HG03103 (cell line): ENCODE data around the gene FUZ.

Experiments used
- ATAC-seq: cut with Tn5 transposase; IDR thresholded peaks from one replicate; pipeline ENCODE4 v1.9.1; 2021; ENCODE audit warnings: low read depth; ENCODE audit not compliant: unreplicated experiment

Gene FUZ

DNA sequence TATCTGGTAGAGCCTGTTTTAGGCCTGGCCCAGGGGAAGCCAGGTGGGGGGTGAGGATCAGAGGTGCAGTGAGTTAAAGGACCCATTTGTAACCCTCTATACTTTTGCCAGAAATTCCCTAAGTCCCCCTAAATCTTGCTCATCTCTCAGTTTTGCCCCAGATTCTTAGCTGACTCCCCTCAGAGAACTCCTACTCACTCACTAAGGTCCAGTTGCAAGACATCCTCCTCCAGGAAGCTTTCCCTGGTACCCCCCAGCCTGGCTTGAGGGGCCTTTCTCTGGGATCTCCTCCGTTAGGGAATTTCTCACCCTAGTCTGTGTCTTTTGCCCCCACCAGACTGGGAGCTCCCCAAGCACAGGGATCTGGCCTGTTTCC is 51.9 kb downstream of the FUZ start:
- ATAC-seq, result no peak

DNA sequence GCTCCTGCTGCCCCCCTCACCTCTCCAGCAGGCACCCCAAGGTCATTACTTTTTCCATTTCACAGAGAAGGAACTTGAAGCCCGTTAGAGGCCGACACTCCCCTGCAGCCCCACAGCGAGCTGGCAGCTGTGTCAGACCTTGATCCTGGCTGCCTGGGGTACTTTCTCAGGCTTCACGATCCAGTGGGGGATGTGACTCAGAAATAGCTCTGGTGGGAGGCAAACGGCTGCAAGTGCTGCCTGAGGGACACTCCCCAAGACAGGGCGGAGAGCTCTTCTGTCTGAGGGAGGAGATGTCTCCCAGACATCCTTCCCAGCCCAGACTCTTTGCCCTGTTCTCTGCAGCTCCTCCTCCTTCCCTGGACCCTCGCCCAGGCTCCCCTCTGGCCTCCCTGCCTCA is 54.8 kb downstream of the FUZ start:
- ATAC-seq, result no peak
